A673 (cell line): Measurements from ENCODE around the gene RBP4. TPM values are rescaled to one million over a fixed set of nuclear protein-coding genes. Genes with fewer than 3 reads are reported as not detected.

Experiments
- BruUV-seq: library from RNA; stranded (reverse); fragments of 400-500 nt; replicated peaks from 2 replicates; lab custom pipeline; 2021; lab: Mats Ljungman, UMichigan
- CTCF ChIA-PET: fragments of 300-600 bp; sonication (Branson Sonifier 250); formaldehyde crosslinking; loops from one replicate; lab custom pipeline; 2022; ENCODE audit warnings: antibody characterized with exemption; lab: Charles Lee
- POLR2A ChIA-PET: fragments of 300-600 bp; sonication (Branson Sonifier 250); formaldehyde crosslinking; loops from one replicate; lab custom pipeline; 2022; ENCODE audit warnings: antibody characterized with exemption; ENCODE audit not compliant: low non-redundant PET; lab: Charles Lee
- DNase-seq: peaks from one replicate; pipeline ENCODE4 v3.0.0-alpha.2; 2015; ENCODE audit warnings: low spot score
- H3K27ac ChIP-seq: fragments of 200-600 bp; sonication (generic); 2 replicates; pipeline ENCODE4 v1.5.1; 2016; ENCODE audit warnings: mixed run types, low read depth, mild to moderate bottlenecking, mixed read lengths, antibody characterized with exemption, low read length; ENCODE audit not compliant: poor library complexity, severe bottlenecking
- H3K27me3 ChIP-seq: fragments of 200-600 bp; sonication (generic); replicated peaks from 2 replicates; pipeline ENCODE4 v1.6.1; 2017; ENCODE audit warnings: mixed run types, low read depth, mild to moderate bottlenecking, mixed read lengths, antibody characterized with exemption, low read length; ENCODE audit not compliant: insufficient read depth, poor library complexity
- H3K36me3 ChIP-seq: fragments of 200-600 bp; sonication (generic); 2 replicates; pipeline ENCODE4 v1.6.1; 2016; ENCODE audit warnings: mixed run types, mild to moderate bottlenecking, mixed read lengths, antibody characterized with exemption, low read length; ENCODE audit not compliant: insufficient read depth, poor library complexity, severe bottlenecking
- H3K4me1 ChIP-seq: fragments of 200-600 bp; sonication (generic); 2 replicates; pipeline ENCODE4 v1.6.1; 2017; ENCODE audit warnings: mixed run types, mild to moderate bottlenecking, mixed read lengths, antibody characterized with exemption, low read length; ENCODE audit not compliant: insufficient read depth, poor library complexity, severe bottlenecking
- H3K4me3 ChIP-seq: fragments of 200-600 bp; sonication (generic); 2 replicates; pipeline ENCODE4 v1.5.1; 2016; ENCODE audit warnings: low read depth, mixed run types, mild to moderate bottlenecking, mixed read lengths, low read length; ENCODE audit not compliant: poor library complexity, severe bottlenecking
- H3K9me3 ChIP-seq: fragments of 200-600 bp; sonication (generic); 2 replicates; pipeline ENCODE4 v1.6.1; 2016; ENCODE audit warnings: mixed run types, low read depth, mild to moderate bottlenecking, mixed read lengths, antibody characterized with exemption, low read length; ENCODE audit not compliant: poor library complexity, severe bottlenecking
- CTCF ChIP-seq: fragments of 300-800, 200-600 bp; sonication (generic); conservative IDR thresholded peaks from 2 replicates; pipeline ENCODE4 v1.5.1; 2017; ENCODE audit warnings: low read depth, mild to moderate bottlenecking, antibody characterized with exemption, low read length, moderate library complexity, mixed read lengths
- EZH2 ChIP-seq: fragments of 200-600 bp; sonication (generic); IDR thresholded peaks from 2 replicates; pipeline ENCODE4 v1.6.1; 2017; ENCODE audit warnings: borderline replicate concordance, low read depth, mild to moderate bottlenecking, mixed read lengths, antibody characterized with exemption, low read length; ENCODE audit not compliant: poor library complexity, severe bottlenecking
- intact Hi-C: fragments of 100-400 bp; cut with micrococcal nuclease; formaldehyde crosslinking; loops from one replicate; pipeline ENCODE4 v1.10.0; 2022; ENCODE audit not compliant: unreplicated experiment
- total RNA-seq: library from RNA; stranded (reverse); gene quantifications from 2 replicates; pipeline ENCODE4 v1.2.3, GENCODE V29; 2021

Gene RBP4
- total RNA-seq, 1 experiment from 2014 or later = not detected

DNA sequence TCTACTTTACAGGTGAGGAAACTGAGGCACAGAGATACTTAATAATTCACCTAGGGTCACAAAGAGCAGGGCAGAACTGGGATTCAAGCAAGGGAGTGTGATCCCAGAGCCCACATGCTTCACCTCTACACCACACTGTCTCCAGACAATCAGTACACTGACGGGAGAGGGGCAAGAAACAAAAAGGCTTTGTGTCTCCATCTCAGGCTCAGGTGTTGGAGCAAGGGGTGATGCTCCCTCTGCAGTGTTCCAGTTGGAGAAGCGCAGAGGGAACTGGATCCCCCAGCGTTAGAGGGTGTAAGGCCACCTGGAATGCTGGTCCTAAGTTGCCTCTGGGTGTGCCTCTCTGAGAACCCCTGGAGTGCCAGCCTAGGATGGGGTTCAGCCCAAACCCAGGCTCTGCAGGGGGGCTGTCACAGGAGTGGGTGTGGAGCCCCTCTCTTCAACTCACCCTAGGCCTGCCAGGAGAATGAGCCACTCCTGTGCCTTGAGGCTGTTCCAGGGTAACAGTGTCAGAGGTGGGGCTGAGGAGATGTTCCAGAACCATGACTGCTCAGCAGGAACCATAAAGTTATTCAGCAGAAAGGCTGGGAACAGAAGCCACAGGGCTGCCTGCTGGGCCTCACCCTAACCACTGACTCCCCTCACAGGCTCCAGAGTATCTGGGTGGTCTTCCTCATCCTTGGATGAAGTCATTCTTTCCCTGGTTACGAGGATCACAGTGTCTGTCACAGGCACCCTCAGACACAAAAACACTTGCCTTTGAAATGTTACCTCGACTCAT, 5.5 kb downstream of the RBP4 start:
- Histone ChIP-seq H3K4me3 (no peak overlapping the region), H3K27me3 (peaks cover 13% of the 10 kb centered on the region), H3K9me3 (no peaks in the 10 kb centered on the region), H3K27ac (no peak overlapping the region), H3K36me3 (no peaks in the 10 kb centered on the region), H3K4me1 (no peaks in the 10 kb centered on the region)
- no peak for DNase-seq
- TF ChIP-seq EZH2 (no peak), CTCF (no peak)
- intact Hi-C loops = no loop called here
- no TSS peak for BruUV-seq
- ChIA-PET POLR2A (no interaction called here), CTCF (interaction anchor here (0.7 kb wide), 1 partner anchor 481 kb away, joined by 9 read pairs; no protein-coding TSS in a partner anchor)

GRCh38 chr10:93594518-93594917, 6.5 kb downstream of the RBP4 start:
- H3K4me3 ChIP-seq = no peak overlapping the region
- intact Hi-C loops = no loop called here
- no TSS peak for BruUV-seq
- no peak for DNase-seq
- no peaks in the 10 kb centered on the region for H3K36me3 ChIP-seq
- H3K27ac ChIP-seq = no peak overlapping the region
- POLR2A ChIA-PET = no interaction called here
- TF ChIP-seq EZH2 = no peak
- TF ChIP-seq CTCF = no peak
- H3K4me1 ChIP-seq = no peaks in the 10 kb centered on the region
- H3K27me3 ChIP-seq = peaks cover 2% of the 10 kb centered on the region
- CTCF ChIA-PET = no interaction called here
- no peaks in the 10 kb centered on the region for H3K9me3 ChIP-seq

- CTCF ChIA-PET = no interaction called here
- no peak for TF ChIP-seq CTCF
- TF ChIP-seq EZH2 = no peak
- no TSS peak for BruUV-seq
- intact Hi-C loops = no loop called here
- Histone ChIP-seq H3K27me3 (no peaks in the 10 kb centered on the region), H3K9me3 (no peaks in the 10 kb centered on the region), H3K36me3 (no peaks in the 10 kb centered on the region), H3K27ac (no peak overlapping the region), H3K4me3 (no peak overlapping the region), H3K4me1 (no peaks in the 10 kb centered on the region)
- DNase-seq = no peak
- POLR2A ChIA-PET = no interaction called here
Observed at GRCh38 chr10:93593749-93594148, 7.3 kb downstream of the RBP4 start.
